Adrenal gland (tissue), 12 donors: ENCODE data around the gene CRB1. TPM values are rescaled to one million over a fixed set of nuclear protein-coding genes. Genes with fewer than 3 reads are reported as not detected.

ENCODE experiments used
- DNase-seq, 7 donors: peaks; one replicate each; pipeline ENCODE4 v3.0.0-alpha.2; 2019 to 2020
- H3K27ac ChIP-seq, 5 donors: fragments of 200-600 bp; sonication (generic) in 4 of 5; 1 replicate in 3 of 5; 2 replicates in 2 of 5; pipeline versions ENCODE4 v1.5.1 to v1.8.0; 2016 to 2020; ENCODE audit warnings: mild to moderate bottlenecking in 1 of 5
- H3K27me3 ChIP-seq: fragments of 200-600 bp; 2 replicates; pipeline ENCODE4 v1.8.0; 2021
- H3K36me3 ChIP-seq, 2 donors: fragments of 200-600 bp; replicated peaks in 1 of 2; 1 replicate in 1 of 2; 2 replicates in 1 of 2; pipeline versions ENCODE4 v1.5.1 to v1.8.0; 2018 to 2022
- H3K4me1 ChIP-seq, 2 donors: fragments of 200-600 bp; replicated peaks in 1 of 2; 1 replicate in 1 of 2; 2 replicates in 1 of 2; pipeline versions ENCODE4 v1.5.1 to v1.8.0; 2018 to 2021
- H3K4me3 ChIP-seq, 4 donors: fragments of 200-600 bp; sonication (generic) in 3 of 4; one replicate each; pipeline ENCODE4 v1.5.1; 2016 to 2018
- H3K9me3 ChIP-seq, 3 donors: fragments of 200-600 bp; sonication (generic) in 1 of 3; replicated peaks in 1 of 3; 1 replicate in 2 of 3; 2 replicates in 1 of 3; pipeline versions ENCODE4 v1.5.1 to v1.8.0; 2016 to 2021
- POLR2A ChIP-seq, 2 donors: fragments of 450-650 bp; IDR thresholded peaks; one replicate each; pipeline ENCODE4 v1.6.1; 2017; ENCODE audit warnings: antibody characterized with exemption in 2 of 2, mild to moderate bottlenecking in 2 of 2, moderate library complexity in 1 of 2
- WGBS, 4 donors: extraction: QIAGEN DNeasy Blood & Tissue Kit in 2 of 4; methylation state at CpG; one replicate each; pipeline versions ENCODE4 v1.1.5 to v1.1.7; 2013 to 2017; 5-methylcytosine and 5-hydroxymethylcytosine counted together
- intact Hi-C, 2 donors: fragments of 100-400 bp; cut with DNase I; formaldehyde crosslinking; loops; one replicate each; pipeline versions ENCODE4 v1.14.1 to v1.15.0; 2022 to 2023
- polyA plus RNA-seq, 3 donors: library from polyadenylated mRNA; stranded (reverse); fragments of 200-250 nt in 2 of 3; fragments of 350-450 nt in 1 of 3; fragmentation: Illumina TruSeq in 1 of 3; extraction: RNeasy Lipid Tissue Mini Kit (QIAGEN cat#74804) in 1 of 3; gene quantifications; one replicate each; pipeline ENCODE4 v1.2.3, GENCODE V29; 2013 to 2014
- total RNA-seq, 9 donors: library from RNA; depleted of rRNA in 4 of 9; stranded (reverse); fragments of >200 nt in 4 of 9; fragments of 120-200 nt in 1 of 9; fragmentation: NEBNext Ultra II Directional in 1 of 9; extraction: Animal tissue kit (Norgen Biotek cat#: 25700) in 1 of 9; gene quantifications; one replicate each; pipeline versions ENCODE4 v1.1.0 to v1.2.4, GENCODE V29; 2013 to 2023
- TF ChIP-seq, protein P1 (sequence below), 6 experiments: fragments of 450-650 bp in 4 of 6; fragments of 200-600 bp in 2 of 6; sonication (generic) in 1 of 6; IDR thresholded peaks; 1 replicate in 5 of 6; 2 replicates in 1 of 6; pipeline versions ENCODE4 v1.5.1 to v1.8.0; 2016 to 2021; ENCODE audit warnings: antibody characterized with exemption in 6 of 6, mild to moderate bottlenecking in 2 of 6, moderate library complexity in 1 of 6
- donor health status: healthy with polysubstance abuse.
- donor health status: Bipolar disorder and iron deficiency.
- donor health status: DM: yes; HTN: yes; CAD: no.
- donor health status: DM: no; HTN: no; CAD: no.
- donor health status: DM: no; HTN: no; CAD: no.
- donor health status: DM: yes; HTN: yes; CAD: no.

Gene CRB1
- total and polyA plus RNA-seq, 12 donors: 0.11 to 0.92 (median 0.39) TPM; not detected in 2

GRCh38 chr1:197468543-197469175 lies 200.6 kb downstream of the CRB1 start:
- intact Hi-C loops: no loop called here
- no peaks in the 10 kb centered on the region for H3K27me3 ChIP-seq
- TF ChIP-seq, protein P1, sequence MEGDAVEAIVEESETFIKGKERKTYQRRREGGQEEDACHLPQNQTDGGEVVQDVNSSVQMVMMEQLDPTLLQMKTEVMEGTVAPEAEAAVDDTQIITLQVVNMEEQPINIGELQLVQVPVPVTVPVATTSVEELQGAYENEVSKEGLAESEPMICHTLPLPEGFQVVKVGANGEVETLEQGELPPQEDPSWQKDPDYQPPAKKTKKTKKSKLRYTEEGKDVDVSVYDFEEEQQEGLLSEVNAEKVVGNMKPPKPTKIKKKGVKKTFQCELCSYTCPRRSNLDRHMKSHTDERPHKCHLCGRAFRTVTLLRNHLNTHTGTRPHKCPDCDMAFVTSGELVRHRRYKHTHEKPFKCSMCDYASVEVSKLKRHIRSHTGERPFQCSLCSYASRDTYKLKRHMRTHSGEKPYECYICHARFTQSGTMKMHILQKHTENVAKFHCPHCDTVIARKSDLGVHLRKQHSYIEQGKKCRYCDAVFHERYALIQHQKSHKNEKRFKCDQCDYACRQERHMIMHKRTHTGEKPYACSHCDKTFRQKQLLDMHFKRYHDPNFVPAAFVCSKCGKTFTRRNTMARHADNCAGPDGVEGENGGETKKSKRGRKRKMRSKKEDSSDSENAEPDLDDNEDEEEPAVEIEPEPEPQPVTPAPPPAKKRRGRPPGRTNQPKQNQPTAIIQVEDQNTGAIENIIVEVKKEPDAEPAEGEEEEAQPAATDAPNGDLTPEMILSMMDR (IDR thresholded peaks at IDR 0.05): no peak
- TF ChIP-seq POLR2A (IDR thresholded peaks at IDR 0.05): no peak
- DNase-seq: no peak
- 79 to 88% (median 83%) methylated on average over 9 of the region's 9 CpGs for WGBS, 4 donors
- no peak overlapping the region for H3K4me3 ChIP-seq
- no peaks in the 10 kb centered on the region for H3K9me3 ChIP-seq
- H3K36me3 ChIP-seq: no peaks in the 10 kb centered on the region
- H3K4me1 ChIP-seq: no peaks in the 10 kb centered on the region
- H3K27ac ChIP-seq: no peak overlapping the region

GRCh38 chr1:197469620-197470210 lies 201.7 kb downstream of the CRB1 start:
- Histone ChIP-seq H3K4me1 (no peaks in the 10 kb centered on the region), H3K27me3 (no peaks in the 10 kb centered on the region), H3K4me3 (no peak overlapping the region), H3K36me3 (no peaks in the 10 kb centered on the region), H3K27ac (no peak overlapping the region), H3K9me3 (no peaks in the 10 kb centered on the region)
- intact Hi-C loops: no loop called here
- TF ChIP-seq, protein P1 (IDR thresholded peaks at IDR 0.05): no peak
- no peak for TF ChIP-seq POLR2A (IDR thresholded peaks at IDR 0.05)
- DNase-seq: no peak
- WGBS, 4 donors: 58 to 62% (median 61%) methylated on average over 7 of the region's 7 CpGs

- 65 to 77% (median 69%) methylated on average over 1 of the region's 1 CpG for WGBS, 4 donors
- Histone ChIP-seq H3K9me3 (no peaks in the 10 kb centered on the region), H3K4me3 (no peak overlapping the region), H3K27me3 (no peaks in the 10 kb centered on the region), H3K4me1 (no peaks in the 10 kb centered on the region), H3K36me3 (no peaks in the 10 kb centered on the region), H3K27ac (no peak overlapping the region)
- no peak for TF ChIP-seq POLR2A (IDR thresholded peaks at IDR 0.05)
- TF ChIP-seq, protein P1 (IDR thresholded peaks at IDR 0.05): no peak
- intact Hi-C loops: no loop called here
- no peak for DNase-seq
Observed at GRCh38 chr1:197470330-197470729, 202.3 kb downstream of the CRB1 start.

DNA sequence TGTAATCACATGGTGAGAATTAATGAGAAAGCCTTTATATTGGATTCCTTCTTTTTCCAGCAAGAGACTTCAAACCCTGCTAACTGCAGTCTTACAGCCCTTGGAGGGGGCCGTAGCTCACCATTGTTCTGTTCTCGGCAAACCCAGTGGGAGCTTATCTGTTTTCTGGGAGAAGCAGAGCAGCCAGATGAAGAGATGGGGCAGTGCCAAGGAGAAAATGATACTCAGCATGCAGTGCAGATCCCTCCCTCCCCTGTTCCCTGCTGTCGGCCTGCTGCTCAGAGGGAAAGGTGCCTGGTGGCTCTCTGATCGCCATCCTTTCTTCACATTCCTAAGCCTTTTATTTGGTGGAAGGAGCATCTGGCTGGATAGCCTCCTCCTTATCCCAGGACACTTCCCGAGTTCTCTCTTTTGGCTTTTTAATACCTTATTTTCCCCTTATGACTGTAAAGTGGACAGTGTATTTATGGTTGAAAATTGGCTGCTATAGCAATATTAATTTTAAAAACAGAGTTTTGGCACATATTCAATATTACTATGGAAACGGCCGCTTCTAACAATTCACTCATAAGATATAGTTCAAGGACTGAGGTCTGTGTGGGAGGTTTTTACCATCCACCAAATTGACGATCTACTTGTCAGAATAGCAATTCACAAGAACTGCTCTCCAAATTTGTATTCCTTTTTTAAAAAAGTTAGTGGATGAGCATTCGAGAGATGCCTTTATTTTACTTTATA lies 203.4 kb downstream of the CRB1 start:
- Histone ChIP-seq H3K27ac (no peak overlapping the region), H3K9me3 (no peaks in the 10 kb centered on the region), H3K27me3 (no peaks in the 10 kb centered on the region), H3K36me3 (no peaks in the 10 kb centered on the region), H3K4me3 (no peak overlapping the region), H3K4me1 (no peaks in the 10 kb centered on the region)
- TF ChIP-seq POLR2A (IDR thresholded peaks at IDR 0.05): no peak
- TF ChIP-seq, protein P1 (IDR thresholded peaks at IDR 0.05): no peak
- WGBS, 4 donors: 36 to 45% (median 37%) methylated on average over 9 of the region's 9 CpGs
- intact Hi-C loops: no loop called here
- DNase-seq: peak in 1 of 7 donors; percentile 11
